HS-5 (cell line): Measurements from ENCODE around the gene NR6A1.
"Not testable (repeated sequence)": the region's sequence is repeated elsewhere in the genome, so short reads cannot be mapped to it uniquely, and the experiment has no call there.

Source experiments
- DNase-seq: peaks from one replicate; pipeline ENCODE4 v3.0.0-alpha.2; 2012; ENCODE audit warnings: low read depth

The NR6A1 gene

DNA sequence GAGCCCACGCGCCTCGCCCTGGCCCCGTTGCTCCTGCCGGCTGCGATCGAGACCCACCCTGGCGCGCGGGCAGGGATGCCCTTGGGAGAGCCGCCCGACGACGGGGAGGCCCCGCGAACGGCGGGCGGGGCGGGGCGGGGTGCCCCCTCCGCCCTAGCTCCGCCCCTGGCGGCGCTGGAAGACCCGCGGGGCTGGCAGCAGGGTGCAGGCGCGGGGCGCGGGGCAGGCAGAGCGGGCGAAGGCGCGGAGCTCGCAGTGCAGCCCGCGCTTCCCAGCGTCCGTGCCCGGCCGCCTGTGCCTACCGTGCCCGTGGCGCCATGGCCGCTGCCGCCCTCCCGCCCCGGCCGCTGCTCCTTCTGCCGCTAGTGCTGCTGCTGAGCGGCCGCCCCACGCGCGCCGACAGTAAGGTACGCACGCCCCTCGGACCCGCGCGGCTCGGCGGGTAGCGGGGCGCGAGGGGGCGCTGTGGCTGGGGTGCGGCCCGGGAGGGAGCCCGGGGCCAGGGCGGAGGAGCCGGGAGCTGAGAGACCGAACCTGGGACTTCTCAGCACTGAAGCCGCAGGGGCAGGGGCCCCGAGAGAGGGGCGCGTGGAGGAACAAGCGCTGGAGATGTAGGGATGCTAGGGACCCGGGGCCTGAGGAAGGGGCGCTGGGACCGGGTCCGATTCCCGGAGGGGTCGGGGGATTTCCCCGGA, 6.0 kb upstream of the NR6A1 start, which contains the start of gene OLFML2A:
OLFML2A (plus strand) TSS at position 180 of the 695 bp plus-strand sequence; CDS start at position 318, 138 bp downstream.
- no peak for DNase-seq

DNA sequence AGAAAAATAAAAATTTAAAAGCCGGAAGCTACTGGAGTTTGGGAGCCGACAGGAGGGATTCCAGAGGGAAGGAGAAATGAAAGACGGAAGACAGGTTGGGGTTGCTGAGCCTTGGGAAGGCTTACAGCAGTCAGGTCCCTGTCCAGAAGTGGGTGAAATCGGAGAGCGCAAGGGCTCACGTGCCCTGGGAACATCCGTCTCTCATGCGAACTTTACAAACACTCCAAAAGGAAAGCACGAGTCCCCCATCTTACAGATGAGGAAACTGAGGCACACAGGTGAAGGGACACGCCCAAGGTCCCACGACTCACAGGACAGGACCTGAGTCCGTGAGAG, 5.5 kb upstream of the NR6A1 start:
- DNase-seq: no peak

DNA sequence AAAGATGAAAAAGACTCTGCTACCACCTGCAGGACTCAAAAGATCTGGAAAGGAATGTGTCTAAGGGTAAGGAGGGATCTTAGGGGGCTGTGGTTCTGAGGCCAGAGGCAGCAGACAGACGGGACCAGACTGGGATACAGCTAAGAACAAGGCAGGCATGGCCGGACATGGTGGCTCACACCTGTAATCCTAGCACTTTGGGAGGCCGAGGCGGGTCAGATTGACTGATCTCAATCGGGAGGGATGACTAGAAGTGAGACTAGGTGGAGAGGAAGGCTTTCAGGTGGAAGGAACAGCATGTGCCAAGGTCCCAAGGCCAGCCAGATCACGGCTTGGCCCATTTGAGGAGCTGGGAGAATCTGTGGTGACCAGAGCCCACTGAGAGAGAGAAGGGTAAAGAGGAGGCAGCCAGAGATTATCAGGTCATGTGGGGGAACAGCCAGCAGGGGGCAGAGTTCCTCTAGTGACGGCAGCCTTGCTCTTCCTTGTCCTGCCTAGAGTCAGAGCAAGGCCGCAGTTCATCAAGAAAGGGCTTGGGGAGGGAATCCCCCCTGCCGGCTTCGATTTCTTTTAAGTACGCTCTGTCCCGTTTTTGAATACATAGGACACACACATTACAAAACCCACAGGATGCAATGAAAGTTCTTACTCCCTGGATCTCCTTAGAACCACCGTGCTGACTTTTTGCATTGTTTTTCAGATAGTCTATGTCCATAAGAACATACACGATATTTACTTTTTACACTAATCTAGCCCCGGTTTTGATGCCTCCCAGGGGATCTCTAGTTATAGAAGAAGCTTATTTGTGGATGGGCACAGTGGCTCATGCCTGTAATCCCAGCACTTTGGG, 3.2 kb upstream of the NR6A1 start:
- DNase-seq: no peak

DNA sequence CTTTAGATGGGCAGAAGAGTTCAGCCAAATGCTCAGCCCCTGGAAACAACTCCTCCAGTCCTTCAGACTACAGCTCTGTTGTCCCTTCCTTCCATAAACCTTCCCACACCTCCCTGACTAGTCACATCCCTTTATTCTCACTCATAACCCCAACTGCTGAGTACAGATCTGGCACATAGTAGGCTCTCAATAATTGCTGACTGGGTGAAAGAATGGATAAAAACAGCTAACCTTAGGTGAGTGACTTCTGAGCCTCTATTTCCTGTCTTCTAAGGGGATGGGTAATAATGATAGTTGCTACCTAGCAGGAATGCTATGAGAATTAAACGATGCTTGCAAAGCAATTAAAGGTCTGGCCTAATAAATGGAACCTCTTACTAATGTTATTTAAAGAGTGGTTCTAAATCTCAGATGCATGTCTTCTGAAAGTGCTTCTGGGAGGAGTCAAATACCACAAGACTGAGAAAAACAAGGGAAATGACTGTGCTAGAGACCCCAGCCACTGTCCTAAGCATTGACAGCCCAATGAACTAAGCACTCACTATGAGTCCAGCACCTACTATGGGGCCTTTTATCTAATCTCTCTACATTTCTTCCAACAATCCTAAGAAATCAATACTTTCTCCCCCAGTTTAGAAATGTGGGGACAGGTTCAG, 2.5 kb upstream of the NR6A1 start:
- DNase-seq: no peak

DNA sequence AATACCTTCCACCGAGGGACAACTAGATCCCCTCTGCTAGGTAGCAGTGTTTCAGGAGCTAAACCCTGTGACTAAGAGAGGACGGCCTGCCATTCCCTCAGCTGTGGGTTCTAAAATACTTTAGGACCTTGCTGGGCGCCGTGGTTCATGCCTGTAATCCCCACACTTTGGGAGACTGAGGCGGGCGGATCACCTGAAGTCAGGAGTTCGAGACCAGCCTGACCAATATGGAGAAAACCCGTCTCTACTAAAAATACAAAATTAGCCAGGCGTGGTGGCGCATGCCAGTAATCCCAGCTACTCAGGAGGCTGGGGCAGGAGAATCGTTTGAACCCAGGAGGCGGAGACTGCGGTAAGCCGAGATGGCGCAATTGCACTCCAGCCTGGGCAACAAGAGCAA, 1.8 kb upstream of the NR6A1 start:
- not testable (repeated sequence) for DNase-seq

DNA sequence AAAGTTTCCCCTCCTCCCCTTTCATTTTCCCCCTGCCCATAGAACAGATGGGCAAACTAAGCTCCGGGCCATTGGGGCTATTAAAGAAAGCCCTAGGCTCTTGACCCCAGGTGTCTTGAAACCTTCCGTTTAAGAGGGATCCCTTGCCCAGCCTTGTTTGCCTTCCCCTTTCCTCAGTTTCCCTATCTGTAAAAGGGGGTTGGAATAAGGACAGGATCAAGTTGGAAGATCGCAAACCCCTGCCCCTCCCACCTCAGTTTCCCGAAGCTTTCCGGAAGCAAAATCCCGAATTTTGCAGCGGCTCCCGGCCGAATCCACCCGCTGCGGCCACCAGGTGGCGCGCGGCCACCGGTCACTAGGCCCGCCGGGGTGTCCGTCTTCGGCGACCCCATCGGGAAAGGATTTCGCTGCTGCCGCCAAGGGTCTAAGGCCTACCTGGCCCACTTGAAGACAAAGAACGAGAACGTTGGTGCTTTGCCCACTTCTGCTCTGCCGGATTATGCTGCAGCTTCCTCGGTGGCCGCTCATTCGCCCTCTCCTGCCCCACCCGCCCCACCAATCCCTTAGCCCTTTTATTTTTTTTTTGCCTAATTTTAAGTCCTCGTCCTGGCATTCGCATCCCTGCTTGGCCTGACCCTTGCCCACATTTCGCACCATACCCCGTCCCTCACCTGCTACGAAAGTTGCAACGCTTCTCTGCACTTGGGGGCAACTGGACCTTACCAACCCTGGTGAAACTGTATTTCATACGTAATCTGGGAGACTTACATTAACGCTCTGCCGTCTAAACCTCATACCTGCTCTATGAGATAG, 962 bp upstream of the NR6A1 start:
- peak; percentile 38 for DNase-seq

DNA sequence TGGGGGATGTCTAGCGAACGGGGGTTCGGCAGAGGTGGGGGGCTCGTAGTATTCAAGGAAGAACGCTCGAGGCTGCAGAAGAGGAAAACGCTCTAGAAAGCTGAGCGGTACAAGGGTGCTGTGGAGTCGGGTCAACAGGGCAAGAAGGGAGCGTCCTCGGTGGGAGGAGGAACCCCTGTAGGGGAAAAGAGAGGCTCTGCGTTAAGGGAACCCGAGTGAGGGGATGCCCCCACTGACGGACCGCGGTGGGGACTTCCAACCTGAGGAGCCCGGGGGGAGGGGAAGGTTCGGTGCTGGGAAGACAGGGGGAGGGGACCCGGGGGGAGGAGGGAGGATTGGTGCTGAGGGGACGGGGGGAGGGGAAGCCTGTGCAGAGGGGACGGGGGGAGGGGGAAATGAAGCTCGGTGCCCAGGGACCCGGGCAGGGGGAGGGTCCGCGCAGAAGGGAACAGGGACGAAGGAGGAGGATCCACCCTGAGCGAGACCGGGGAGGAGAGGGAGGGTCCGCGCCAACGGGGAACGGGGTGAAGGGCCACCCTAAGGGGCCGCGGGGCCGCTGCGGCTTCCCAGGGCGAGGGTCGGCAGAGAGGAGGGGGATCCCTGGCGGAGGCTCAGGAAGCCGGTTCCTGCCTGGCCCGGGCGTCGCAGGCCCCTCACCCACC, 621 bp downstream of the NR6A1 start:
- DNase-seq: no peak

DNA sequence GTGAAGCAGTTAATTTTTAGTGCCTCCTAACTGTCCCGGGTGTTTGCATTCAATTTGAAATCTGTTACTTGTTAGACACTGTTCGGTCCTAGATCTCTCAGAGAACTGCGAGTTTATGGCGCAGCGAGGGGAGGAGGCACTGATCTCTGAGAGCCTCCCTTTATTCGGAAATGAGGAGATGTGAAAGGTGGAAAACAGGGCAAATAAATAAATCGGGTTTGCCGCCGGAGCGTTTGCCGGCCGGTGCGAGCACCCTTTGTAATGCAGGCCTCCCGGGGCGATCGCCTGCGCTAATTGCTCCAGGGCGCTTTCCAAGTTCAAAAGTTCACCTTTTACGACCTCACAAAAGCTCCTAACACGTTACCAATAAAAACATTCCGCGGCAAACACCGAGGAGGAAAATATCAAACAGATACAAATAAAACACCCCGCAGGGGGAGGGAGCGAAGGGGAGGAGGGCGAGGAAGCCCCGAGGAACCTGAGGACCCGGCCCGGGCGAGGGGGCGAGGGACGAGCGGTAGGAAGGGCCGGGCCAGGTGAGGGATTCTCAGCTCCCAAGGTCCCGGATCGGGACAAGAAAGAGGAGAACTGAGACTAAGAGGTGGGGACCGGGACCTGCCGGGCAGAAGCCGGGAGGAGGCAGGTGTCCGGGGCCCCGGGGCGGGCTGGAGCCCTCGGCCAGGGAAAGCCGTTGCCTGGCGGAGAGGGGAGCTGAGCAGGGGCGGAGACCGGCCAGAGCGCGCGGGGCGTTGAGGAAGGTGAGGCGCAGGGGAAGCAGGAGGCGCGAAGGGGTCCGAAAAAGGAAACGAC, 1.4 kb downstream of the NR6A1 start:
- no peak for DNase-seq

DNA sequence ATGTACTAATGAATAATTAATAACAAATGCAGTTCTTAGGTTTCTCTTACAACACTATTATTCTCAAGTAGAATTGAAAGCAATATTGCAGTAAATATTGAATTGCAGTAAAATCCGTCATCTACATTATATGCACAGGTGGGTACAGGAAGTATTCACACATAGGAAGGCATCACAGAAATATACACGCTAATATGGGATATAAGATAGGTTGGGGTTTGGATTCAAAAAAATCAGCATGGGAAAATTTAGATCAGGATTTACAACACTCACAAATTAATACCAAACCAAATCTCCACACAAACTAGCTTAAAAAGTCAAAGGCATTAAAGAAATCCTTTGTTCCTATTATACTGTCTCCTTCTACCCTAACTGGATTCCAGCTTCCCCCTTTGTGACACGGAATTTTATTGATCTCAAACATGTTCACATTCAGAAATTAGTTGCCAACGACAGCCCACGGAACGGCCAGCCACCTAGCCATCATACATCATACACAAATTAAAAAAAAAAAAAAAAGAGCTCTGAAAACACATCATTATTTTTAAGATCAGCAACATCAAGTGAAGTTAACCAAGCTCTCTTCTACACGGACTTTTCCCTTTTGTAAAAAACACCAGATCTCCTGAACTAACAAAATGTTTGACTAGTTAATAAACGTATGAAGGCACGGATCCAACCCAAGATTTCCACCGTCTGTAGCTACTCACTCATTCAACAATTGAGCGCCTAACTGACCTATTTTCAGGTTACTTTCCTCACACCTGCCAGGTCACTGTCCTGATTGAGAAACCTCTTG, 2.2 kb downstream of the NR6A1 start:
- DNase-seq: no peak

DNA sequence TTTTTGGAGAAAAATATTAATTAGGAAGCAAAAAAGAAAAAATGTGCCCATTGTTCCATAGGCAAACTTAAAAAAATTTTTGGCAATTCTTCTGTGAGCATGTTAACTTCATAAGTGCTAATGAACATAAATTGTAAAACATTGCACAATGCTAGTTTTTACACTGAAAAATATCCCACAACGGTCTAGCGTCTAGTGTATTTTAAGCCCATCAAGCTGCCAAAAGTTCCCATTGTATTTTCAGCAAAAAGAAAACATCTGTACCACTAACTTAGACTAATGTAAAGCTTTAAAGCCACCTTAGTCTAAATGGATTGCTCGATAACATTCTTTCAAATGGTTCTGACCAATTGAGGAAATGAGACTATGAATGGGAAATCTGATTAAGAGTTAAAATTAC, 2.8 kb downstream of the NR6A1 start:
- DNase-seq: no peak

DNA sequence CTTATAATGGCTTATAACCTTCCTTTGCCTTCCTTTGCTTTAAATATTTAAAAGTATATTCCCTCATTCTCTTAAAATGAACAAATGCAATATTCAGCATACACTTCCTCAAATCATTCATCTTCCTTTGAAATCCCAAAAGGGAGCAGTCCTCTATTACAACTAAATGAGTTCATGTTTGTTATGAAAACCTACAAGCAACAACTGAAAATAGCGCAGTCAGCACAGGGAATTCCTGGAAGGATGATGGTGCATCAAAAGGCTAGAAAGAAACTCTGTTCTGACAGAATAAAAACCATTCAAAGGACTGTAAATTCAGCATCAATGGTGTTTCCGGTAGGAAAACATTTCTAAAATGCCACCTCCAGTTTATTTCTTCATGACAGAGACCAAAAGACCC, 3.3 kb downstream of the NR6A1 start:
- no peak for DNase-seq

DNA sequence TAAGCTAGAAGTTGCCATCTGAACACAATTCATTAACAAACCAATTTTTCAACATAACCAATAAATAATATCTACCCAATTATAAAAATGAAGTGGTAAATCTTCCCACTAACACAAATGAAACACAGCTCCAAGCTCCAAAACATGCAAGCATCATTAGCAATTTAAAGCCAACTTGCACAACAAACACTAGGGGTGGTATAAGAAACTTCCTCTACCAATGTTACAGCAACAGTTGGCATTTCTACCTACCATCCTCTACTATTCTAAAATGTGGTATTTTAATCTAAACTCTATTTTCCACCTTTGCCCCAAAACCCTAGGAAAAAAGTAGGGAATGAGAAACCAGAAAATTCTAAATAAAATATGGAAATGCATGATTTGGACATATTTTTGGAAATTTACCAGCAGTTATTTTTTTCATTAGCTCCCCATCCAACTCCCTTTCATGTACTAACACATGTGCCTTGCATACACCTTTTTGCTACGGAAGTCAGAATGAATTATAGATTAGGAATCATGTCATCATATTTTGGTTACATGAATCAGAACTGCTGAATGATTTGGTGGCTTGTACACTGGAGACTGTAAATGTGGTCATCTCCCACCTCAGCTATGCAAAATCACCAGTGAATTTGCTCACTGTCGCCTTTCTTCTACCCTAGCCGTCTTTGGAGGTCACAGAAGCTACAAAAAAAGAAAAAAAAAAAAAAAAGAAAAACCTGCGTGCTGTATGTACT, 4.1 kb downstream of the NR6A1 start:
- no peak for DNase-seq

DNA sequence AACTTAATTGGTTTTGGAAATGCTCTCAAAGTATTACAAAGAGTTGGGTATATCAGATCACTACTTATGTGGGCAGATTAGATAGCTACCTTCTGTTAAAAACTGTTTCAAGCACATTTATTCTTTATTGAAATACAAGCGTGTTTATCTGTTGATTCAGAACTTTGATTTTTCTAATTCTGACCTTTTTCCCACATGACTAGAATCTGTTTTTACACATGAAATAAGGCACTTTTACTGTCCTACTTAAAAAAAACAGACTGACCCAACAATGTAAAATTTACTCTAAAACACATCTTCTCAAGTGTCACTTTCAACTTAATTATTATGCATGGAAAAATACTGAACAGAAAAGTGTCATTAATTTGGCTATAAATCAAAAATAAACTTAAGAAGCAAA, 4.8 kb downstream of the NR6A1 start:
- no peak for DNase-seq

DNA sequence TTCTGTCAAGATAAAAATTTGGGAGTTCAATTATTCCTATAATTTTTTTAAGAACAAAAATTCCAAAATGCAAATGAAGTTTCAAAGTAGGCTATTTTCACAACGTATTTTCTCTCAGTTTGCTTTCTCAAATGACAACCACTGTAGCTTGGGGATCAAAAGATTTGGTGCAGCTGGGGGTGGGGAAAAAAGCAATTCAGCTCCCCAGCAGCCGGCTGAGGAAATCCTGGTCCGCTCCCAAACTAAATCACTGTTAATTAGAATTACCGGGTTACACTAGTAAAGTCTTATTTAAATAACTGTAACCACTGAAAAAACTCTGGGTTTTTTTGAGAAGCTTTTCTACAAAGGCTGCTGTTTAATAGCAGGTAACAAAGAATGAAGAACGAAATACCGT, 5.7 kb downstream of the NR6A1 start:
- DNase-seq: no peak

DNA sequence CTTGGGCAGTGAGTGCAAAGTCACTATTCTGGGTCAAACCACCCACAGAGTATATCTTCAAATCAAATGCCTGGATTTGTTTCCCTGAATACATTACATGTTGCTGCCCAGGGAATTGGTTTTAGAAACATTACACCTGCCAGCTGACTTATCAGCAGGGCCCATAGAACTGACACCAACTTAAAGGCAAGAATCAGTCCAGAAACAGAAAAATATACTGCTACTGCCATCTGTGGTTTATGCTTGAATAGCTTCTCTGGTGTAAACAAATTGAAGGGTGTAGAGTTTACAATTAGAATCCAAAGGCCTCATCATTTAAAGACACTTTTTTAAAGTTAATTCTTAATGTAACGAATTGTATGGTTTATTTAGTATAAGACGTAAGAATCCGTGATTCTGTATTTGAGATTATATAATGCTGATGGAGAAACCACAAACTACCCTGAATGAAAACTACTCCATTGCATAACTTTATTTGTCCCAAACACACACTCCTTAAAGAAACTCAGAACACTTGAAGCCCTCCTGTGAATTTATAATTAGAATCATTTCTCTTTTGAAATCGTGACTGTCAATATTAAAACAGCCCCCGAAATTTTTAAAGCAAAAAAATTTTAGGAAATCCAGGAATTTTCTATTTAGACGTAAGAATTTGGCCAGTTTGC, 6.2 kb downstream of the NR6A1 start:
- DNase-seq: no peak

DNA sequence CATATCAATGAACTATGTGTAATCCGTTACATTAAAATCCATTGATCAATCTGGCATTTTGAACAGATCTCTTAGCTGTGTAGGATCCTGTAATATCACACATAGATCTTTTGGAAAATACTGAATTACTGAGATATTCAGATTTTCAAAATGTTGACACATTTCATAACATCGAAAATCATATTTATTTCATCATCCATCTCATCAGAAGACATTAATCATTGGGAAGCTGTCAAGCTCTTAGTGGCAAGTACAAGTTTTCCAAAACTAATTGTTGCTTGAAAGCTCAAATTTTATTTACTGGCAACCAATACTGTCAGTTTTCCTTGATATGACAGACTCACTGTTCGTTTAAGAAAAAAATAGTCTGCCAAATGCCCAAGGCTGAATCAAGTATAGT, 8.5 kb downstream of the NR6A1 start:
- no peak for DNase-seq

DNA sequence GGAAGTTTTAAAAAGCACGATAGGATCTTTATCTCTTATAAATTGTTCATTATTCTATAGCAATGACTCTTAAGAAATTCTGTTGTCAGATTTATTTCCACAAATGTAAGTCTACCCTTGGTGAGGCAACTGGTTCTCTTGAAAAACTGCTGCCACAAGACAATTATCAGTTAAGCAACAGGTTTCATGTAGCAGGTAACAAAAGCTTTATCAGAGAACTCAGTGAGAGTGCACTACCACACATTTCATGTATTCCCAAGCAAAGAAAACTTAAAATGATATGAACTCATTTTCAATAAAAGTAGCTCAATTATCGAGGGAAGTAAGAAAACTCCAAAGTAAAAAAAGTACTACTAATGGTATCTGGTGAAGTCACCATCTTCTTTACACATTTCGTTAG, 9.4 kb downstream of the NR6A1 start:
- no peak for DNase-seq

DNA sequence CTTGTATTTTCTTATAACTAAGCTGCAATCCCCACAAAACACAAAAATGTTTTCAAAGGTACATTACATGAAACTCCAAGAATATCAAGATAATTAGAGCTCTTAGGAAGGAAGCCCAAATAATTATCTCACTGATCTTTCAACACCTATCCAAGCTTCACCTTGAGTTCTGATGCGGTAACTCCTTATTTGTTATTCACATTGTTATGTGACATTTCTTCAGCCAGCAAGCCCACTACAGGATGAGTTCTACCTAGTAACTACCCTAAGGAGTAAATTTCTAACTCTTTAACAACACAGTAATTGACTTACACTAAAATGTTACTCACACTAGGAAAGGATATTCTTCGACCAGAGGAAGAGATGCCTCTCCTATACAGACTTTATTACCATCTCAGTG, 9.9 kb downstream of the NR6A1 start:
- DNase-seq: no peak

DNA sequence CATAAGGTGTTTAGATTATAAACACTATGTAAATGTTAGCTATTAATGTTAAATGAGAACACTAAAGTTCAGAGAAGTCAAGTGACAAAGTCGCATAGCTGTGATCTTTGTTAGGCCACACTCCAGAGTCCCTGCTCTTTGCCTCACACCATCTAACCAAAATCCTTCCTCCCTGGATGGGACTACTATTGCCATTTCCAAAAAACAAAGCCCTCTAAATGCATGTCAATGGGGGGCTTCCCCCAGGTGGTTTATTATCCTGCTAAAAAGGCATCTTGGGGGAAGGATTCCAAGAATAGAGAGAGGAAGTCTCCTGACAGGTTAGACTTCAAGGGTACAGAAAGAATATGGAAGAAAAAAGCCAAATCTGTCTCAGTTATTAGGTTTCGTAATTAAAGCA, 10.4 kb downstream of the NR6A1 start:
- DNase-seq: no peak
